HEK293 (cell line): ENCODE results near the gene NAT8L.

Experiments used
- CTCF ChIA-PET: fragments of 350-600 bp; formaldehyde crosslinking; extraction: SDS; loops from one replicate; lab custom pipeline; 2021; ENCODE audit warnings: antibody characterized with exemption; lab: Yijun Ruan, JAX
- POLR2A ChIA-PET: fragments of 300-600 bp; formaldehyde crosslinking; extraction: SDS; loops from one replicate; lab custom pipeline; 2020; ENCODE audit warnings: antibody characterized with exemption, inconsistent platforms; lab: Yijun Ruan, JAX
- H3K27ac ChIP-seq: fragments of 200-500 bp; sonication (Bioruptor generic); 2 replicates; pipeline ENCODE4 v1.5.1; 2014; ENCODE audit warnings: low read depth, low read length, control low read depth, inconsistent platforms; ENCODE audit errors: extremely low read depth
- H3K36me3 ChIP-seq, 2 experiments: fragments of 200-500 bp in 1 of 2; sonication (Bioruptor generic) in 1 of 2; 1 replicate in 1 of 2; 2 replicates in 1 of 2; pipeline ENCODE4 v1.5.1; 2014 to 2017; ENCODE audit warnings: inconsistent platforms in 2 of 2, low read length in 2 of 2; ENCODE audit not compliant: control insufficient read depth in 2 of 2, insufficient read depth in 1 of 2
- H3K4me1 ChIP-seq: fragments of 200-500 bp; sonication (Bioruptor generic); 2 replicates; pipeline ENCODE4 v1.5.1; 2014; ENCODE audit warnings: mild to moderate bottlenecking, low read length, inconsistent platforms; ENCODE audit not compliant: control insufficient read depth, insufficient read depth
- H3K4me3 ChIP-seq: 2 replicates; pipeline ENCODE4 v1.5.1; 2011; ENCODE audit warnings: low read depth, mild to moderate bottlenecking, control low read depth, low read length, moderate library complexity
- H3K9me3 ChIP-seq: fragments of 200-500 bp; sonication (Bioruptor generic); 2 replicates; pipeline ENCODE4 v1.5.1; 2014; ENCODE audit warnings: low read depth, low read length, inconsistent platforms; ENCODE audit not compliant: control insufficient read depth, insufficient read depth
- BCL11B ChIP-seq: fragments of 450-650 bp; formaldehyde crosslinking; IDR thresholded peaks from 2 replicates; pipeline ENCODE4 v1.5.1; 2016; ENCODE audit warnings: low read depth, missing biosample characterization, missing genetic modification characterization
- GLIS1 ChIP-seq: fragments of 450-650 bp; formaldehyde crosslinking; IDR thresholded peaks from 2 replicates; pipeline ENCODE4 v1.5.1; 2016; ENCODE audit warnings: missing biosample characterization, missing genetic modification characterization
- HOXA7 ChIP-seq: sonication (generic); formaldehyde crosslinking; IDR thresholded peaks from 2 replicates; pipeline ENCODE4 v1.8.1; 2022; ENCODE audit warnings: missing genetic modification reagents, borderline replicate concordance
- PRDM1 ChIP-seq: fragments of 450-650 bp; formaldehyde crosslinking; IDR thresholded peaks from 2 replicates; pipeline ENCODE4; 2016; ENCODE audit warnings: missing biosample characterization, missing genetic modification characterization
- TCF7L2 ChIP-seq: IDR thresholded peaks from 2 replicates; pipeline ENCODE4 v1.6.1; 2011; ENCODE audit warnings: low read depth, mild to moderate bottlenecking, inconsistent platforms, low read length, moderate library complexity, borderline replicate concordance
- ZBTB21 ChIP-seq: fragments of 450-650 bp; formaldehyde crosslinking; IDR thresholded peaks from 2 replicates; pipeline ENCODE4 v1.5.1; 2017; ENCODE audit warnings: missing biosample characterization, missing genetic modification characterization
- ZNF121 ChIP-seq: fragments of 450-650 bp; formaldehyde crosslinking; IDR thresholded peaks from 2 replicates; pipeline ENCODE4 v1.5.1; 2016; ENCODE audit warnings: missing biosample characterization, missing genetic modification characterization
- ZNF132 ChIP-seq: fragments of 450-650 bp; formaldehyde crosslinking; IDR thresholded peaks from 2 replicates; pipeline ENCODE4 v1.5.1; 2017; ENCODE audit warnings: missing biosample characterization, missing genetic modification characterization, borderline replicate concordance
- ZNF239 ChIP-seq: fragments of 450-650 bp; formaldehyde crosslinking; IDR thresholded peaks from 2 replicates; pipeline ENCODE4 v1.5.1; 2016; ENCODE audit warnings: missing biosample characterization, missing genetic modification characterization
- ZNF266 ChIP-seq: fragments of 450-650 bp; formaldehyde crosslinking; IDR thresholded peaks from 2 replicates; pipeline ENCODE4 v1.5.1; 2016; ENCODE audit warnings: missing biosample characterization, missing genetic modification characterization, low read depth
- ZNF292 ChIP-seq: fragments of 450-650 bp; formaldehyde crosslinking; IDR thresholded peaks from 2 replicates; pipeline ENCODE4 v1.5.1; 2016; ENCODE audit warnings: low read depth, missing biosample characterization, missing genetic modification characterization, borderline replicate concordance
- ZNF354C ChIP-seq: fragments of 450-650 bp; formaldehyde crosslinking; IDR thresholded peaks from 2 replicates; pipeline ENCODE4 v1.5.1; 2016; ENCODE audit warnings: missing biosample characterization, missing genetic modification characterization, low read depth, borderline replicate concordance
- ZNF37A ChIP-seq: fragments of 450-650 bp; IDR thresholded peaks from 2 replicates; pipeline ENCODE4 v1.5.1; 2018; ENCODE audit warnings: missing biosample characterization, missing genetic modification characterization
- ZNF426 ChIP-seq: fragments of 450-650 bp; formaldehyde crosslinking; IDR thresholded peaks from 2 replicates; pipeline ENCODE4 v1.5.1; 2017; ENCODE audit warnings: missing biosample characterization, missing genetic modification characterization, mild to moderate bottlenecking, inconsistent platforms, moderate library complexity
- ZNF658 ChIP-seq: fragments of 450-650 bp; formaldehyde crosslinking; IDR thresholded peaks from 2 replicates; pipeline ENCODE4; 2016; ENCODE audit warnings: missing biosample characterization, missing genetic modification characterization
- ZNF76 ChIP-seq: fragments of 450-650 bp; formaldehyde crosslinking; IDR thresholded peaks from 2 replicates; pipeline ENCODE4; 2016; ENCODE audit warnings: low read depth, missing biosample characterization, missing genetic modification characterization, borderline replicate concordance
- TF ChIP-seq, protein P1 (sequence below): fragments of 450-650 bp; formaldehyde crosslinking; conservative IDR thresholded peaks from 2 replicates; pipeline ENCODE4 v1.5.1; 2016; ENCODE audit warnings: low read depth, missing biosample characterization, missing genetic modification characterization
- TF ChIP-seq, protein P2 (sequence below): fragments of 450-650 bp; formaldehyde crosslinking; optimal IDR thresholded peaks from 2 replicates; pipeline ENCODE3; 2016; ENCODE audit warnings: missing biosample characterization, mild to moderate bottlenecking, missing genetic modification characterization
- TF ChIP-seq, protein P3 (sequence below): fragments of 450-650 bp; formaldehyde crosslinking; IDR thresholded peaks from 2 replicates; pipeline ENCODE4 v1.5.1; 2016; ENCODE audit warnings: missing biosample characterization, missing genetic modification characterization
- TF ChIP-seq, protein P4 (sequence below): fragments of 450-650 bp; formaldehyde crosslinking; IDR thresholded peaks from 2 replicates; pipeline ENCODE4 v1.5.0; 2017; ENCODE audit warnings: missing biosample characterization, missing genetic modification characterization, borderline replicate concordance

Gene NAT8L

DNA sequence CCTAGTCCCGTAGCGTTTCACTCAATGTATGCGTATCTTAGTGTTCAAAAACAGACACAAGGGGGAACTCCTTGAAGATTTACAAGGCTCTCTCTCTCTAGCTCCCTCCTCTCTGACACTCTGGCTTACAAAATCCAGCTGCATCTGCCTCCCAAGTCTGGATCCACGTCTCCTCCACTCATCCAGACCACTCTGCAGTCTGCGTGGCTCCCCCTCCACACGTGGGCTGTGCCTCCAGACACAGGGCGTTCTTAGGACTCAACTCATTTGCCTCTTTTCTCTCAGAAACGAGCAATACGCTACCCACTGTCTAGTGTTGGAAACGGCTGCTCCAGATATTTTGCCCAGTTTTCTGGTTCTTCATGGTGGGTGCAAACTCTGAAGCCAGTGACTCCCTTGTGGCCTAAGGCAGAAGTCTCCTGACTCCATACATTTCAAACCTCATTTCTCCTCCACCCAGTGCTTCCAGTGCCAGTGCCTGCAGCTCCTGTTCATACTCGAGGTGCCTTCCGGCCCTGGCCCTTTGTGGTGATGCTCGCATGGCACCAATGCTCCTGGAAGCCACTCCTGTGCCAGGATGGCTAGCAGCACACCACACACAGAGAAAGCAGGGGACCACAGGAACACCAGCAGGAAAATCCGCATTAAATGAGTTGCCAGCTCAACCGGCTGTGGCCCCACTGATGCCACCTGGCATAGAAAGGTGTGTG is 24.1 kb downstream of the NAT8L start:
- POLR2A ChIA-PET: no interaction called here
- Histone ChIP-seq H3K4me1 (no peaks in the 10 kb centered on the region), H3K9me3 (no peaks in the 10 kb centered on the region), H3K36me3 (peaks cover 0 to 7% of the 10 kb centered on the region in 2 experiments; a peak in 1 of 3 replicates), H3K4me3 (no peak overlapping the region), H3K27ac (no peak overlapping the region)
- CTCF ChIA-PET: no interaction called here
- TF ChIP-seq TCF7L2 (no peak), ZBTB21 (tag by site-specific recombination) (no peak), ZNF292 (no peak), BCL11B (tag by site-specific recombination) (no peak), HOXA7 (no peak), ZNF239 (no peak), ZNF658 (tag by site-specific recombination) (no peak)
- TF ChIP-seq, protein P1, sequence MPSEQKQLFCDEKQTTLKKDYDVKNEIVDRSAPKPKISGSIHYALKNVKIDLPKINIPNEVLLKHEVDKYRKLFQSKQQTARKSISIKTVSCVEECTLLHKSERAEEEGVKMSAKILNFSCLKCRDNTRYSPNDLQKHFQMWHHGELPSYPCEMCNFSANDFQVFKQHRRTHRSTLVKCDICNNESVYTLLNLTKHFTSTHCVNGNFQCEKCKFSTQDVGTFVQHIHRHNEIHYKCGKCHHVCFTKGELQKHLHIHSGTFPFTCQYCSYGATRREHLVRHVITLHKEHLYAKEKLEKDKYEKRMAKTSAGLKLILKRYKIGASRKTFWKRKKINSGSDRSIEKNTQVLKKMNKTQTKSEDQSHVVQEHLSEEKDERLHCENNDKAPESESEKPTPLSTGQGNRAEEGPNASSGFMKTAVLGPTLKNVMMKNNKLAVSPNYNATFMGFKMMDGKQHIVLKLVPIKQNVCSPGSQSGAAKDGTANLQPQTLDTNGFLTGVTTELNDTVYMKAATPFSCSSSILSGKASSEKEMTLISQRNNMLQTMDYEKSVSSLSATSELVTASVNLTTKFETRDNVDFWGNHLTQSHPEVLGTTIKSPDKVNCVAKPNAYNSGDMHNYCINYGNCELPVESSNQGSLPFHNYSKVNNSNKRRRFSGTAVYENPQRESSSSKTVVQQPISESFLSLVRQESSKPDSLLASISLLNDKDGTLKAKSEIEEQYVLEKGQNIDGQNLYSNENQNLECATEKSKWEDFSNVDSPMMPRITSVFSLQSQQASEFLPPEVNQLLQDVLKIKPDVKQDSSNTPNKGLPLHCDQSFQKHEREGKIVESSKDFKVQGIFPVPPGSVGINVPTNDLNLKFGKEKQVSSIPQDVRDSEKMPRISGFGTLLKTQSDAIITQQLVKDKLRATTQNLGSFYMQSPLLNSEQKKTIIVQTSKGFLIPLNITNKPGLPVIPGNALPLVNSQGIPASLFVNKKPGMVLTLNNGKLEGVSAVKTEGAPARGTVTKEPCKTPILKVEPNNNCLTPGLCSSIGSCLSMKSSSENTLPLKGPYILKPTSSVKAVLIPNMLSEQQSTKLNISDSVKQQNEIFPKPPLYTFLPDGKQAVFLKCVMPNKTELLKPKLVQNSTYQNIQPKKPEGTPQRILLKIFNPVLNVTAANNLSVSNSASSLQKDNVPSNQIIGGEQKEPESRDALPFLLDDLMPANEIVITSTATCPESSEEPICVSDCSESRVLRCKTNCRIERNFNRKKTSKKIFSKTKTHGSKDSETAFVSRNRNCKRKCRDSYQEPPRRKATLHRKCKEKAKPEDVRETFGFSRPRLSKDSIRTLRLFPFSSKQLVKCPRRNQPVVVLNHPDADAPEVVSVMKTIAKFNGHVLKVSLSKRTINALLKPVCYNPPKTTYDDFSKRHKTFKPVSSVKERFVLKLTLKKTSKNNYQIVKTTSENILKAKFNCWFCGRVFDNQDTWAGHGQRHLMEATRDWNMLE (tag by site-specific recombination): no peak
- TF ChIP-seq, protein P2, sequence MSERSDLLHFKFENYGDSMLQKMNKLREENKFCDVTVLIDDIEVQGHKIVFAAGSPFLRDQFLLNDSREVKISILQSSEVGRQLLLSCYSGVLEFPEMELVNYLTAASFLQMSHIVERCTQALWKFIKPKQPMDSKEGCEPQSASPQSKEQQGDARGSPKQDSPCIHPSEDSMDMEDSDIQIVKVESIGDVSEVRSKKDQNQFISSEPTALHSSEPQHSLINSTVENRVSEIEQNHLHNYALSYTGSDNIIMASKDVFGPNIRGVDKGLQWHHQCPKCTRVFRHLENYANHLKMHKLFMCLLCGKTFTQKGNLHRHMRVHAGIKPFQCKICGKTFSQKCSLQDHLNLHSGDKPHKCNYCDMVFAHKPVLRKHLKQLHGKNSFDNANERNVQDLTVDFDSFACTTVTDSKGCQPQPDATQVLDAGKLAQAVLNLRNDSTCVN (tag by site-specific recombination): no peak

DNA sequence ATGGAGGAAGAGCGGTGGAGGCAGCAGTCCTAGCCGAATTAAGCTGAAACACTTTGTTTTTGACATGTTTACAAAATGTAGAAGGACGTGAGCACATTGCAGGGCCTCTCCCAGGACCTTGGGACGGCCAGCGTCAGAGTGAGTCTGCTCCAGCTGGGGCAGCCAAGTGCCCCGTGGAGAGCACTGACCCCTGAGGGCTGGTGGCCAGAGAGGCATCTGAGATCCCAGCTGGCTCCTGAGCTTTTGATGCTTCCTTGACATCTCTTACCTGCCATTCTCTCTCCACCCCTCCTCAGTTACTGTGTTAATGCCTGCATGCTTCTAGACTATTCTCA is 24.7 kb downstream of the NAT8L start:
- Histone ChIP-seq H3K27ac (no peak overlapping the region), H3K4me1 (no peaks in the 10 kb centered on the region), H3K9me3 (no peaks in the 10 kb centered on the region), H3K36me3 (peaks cover 0 to 7% of the 10 kb centered on the region in 2 experiments; a peak in 1 of 3 replicates), H3K4me3 (no peak overlapping the region)
- TF ChIP-seq GLIS1 (tag by site-specific recombination) (no peak), ZNF76 (tag by site-specific recombination) (no peak), ZNF426 (no peak)
- ChIA-PET POLR2A (no interaction called here), CTCF (no interaction called here)

DNA sequence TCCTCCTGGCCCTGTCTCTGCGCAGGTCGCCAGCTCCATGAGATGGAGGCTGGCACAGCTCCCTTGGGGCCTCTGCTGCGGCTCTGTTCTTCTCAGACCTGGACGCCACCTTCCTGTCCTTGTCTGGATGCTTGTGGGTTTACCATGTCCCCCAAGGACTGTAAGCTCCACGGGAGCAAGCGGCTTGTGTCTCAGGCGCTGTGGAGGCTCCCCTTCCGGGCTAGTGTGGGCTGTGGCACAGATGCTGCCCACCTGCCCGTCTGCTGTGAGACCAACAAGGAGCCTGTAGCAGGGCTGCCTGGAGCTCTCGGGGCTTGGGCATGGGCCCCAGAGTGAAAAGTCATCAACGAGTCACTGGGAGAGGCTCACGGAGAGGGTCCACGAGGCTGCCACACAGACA is 25.2 kb downstream of the NAT8L start:
- no peak overlapping the region for H3K4me3 ChIP-seq
- no peaks in the 10 kb centered on the region for H3K4me1 ChIP-seq
- ChIA-PET POLR2A (no interaction called here), CTCF (no interaction called here)
- peaks cover 0 to 7% of the 10 kb centered on the region in 2 experiments; a peak in 1 of 3 replicates for H3K36me3 ChIP-seq
- H3K9me3 ChIP-seq: no peaks in the 10 kb centered on the region
- no peak overlapping the region for H3K27ac ChIP-seq
- TF ChIP-seq ZNF37A (no peak), ZNF121 (tag by site-specific recombination) (no peak), PRDM1 (tag by site-specific recombination) (no peak), ZNF354C (tag by site-specific recombination) (no peak), ZNF76 (tag by site-specific recombination) (no peak), ZNF132 (no peak), ZNF266 (tag by site-specific recombination) (no peak)
- TF ChIP-seq, protein P3, sequence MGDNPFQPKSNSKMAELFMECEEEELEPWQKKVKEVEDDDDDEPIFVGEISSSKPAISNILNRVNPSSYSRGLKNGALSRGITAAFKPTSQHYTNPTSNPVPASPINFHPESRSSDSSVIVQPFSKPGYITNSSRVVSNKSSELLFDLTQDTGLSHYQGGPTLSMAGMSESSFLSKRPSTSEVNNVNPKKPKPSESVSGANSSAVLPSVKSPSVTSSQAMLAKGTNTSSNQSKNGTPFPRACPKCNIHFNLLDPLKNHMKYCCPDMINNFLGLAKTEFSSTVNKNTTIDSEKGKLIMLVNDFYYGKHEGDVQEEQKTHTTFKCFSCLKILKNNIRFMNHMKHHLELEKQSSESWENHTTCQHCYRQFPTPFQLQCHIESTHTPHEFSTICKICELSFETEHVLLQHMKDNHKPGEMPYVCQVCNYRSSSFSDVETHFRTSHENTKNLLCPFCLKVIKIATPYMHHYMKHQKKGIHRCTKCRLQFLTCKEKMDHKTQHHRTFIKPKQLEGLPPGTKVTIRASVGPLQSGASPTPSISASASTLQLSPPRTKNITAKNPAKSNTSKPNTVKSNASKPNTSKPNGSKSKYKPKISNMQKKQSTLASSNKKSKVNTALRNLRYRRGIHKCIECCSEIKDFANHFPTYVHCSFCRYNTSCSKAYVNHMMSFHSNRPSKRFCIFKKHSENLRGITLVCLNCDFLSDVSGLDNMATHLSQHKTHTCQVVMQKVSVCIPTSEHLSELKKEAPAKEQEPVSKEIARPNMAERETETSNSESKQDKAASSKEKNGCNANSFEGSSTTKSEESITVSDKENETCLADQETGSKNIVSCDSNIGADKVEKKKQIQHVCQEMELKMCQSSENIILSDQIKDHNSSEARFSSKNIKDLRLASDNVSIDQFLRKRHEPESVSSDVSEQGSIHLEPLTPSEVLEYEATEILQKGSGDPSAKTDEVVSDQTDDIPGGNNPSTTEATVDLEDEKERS (tag by site-specific recombination): no peak
- TF ChIP-seq, protein P4, sequence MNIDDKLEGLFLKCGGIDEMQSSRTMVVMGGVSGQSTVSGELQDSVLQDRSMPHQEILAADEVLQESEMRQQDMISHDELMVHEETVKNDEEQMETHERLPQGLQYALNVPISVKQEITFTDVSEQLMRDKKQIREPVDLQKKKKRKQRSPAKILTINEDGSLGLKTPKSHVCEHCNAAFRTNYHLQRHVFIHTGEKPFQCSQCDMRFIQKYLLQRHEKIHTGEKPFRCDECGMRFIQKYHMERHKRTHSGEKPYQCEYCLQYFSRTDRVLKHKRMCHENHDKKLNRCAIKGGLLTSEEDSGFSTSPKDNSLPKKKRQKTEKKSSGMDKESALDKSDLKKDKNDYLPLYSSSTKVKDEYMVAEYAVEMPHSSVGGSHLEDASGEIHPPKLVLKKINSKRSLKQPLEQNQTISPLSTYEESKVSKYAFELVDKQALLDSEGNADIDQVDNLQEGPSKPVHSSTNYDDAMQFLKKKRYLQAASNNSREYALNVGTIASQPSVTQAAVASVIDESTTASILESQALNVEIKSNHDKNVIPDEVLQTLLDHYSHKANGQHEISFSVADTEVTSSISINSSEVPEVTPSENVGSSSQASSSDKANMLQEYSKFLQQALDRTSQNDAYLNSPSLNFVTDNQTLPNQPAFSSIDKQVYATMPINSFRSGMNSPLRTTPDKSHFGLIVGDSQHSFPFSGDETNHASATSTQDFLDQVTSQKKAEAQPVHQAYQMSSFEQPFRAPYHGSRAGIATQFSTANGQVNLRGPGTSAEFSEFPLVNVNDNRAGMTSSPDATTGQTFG: no peak
